Activated CD8-positive, alpha-beta memory T cell treated with anti-CD3 and anti-CD28 coated beads, Interleukin-2, amount 50 U/mL, for 48 hours (primary cell): ENCODE data around the gene CRABP2.

ENCODE experiments used
- DNase-seq: peaks from one replicate; pipeline ENCODE4 v3.0.0-alpha.2; 2020

Gene CRABP2

DNA sequence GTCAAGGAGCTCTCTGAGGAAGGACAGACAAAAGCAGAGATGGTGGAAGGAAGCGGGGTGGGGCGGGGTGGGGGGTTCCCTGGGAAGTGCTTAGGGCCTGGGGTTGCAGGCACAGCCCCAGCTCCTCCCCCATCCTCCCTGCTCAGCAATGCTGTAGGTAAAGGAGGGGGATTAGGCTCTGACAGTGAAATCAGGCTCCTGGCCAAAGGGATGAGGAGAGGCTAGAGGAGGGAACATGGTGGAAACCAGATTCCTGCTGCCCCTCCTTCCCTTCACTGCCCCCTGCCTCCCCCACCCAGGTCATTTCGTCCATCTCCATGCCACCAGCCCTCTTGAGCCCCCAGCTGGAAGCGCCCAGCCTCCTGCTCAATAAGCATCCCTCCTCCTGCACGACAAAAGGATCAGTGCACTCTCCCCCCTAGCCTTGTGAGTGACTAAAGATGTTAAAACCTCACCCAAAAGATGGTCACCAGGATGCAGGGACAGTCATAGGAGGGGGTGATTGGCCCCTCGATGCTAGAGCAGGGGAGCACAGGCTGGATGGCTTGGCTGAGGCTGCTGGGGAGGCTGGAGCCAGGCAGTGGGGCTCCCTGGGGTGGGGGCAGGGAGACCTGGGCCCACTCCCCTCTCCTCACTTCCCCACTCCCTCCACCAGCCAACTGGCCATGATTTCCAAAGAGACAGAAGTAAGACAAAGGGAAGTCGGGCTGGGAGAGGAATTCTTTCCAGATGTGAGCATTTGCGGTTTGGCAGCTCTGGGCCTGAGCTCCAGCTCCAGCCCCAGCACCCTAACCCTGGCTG lies 2.2 kb upstream of the CRABP2 start:
- no peak for DNase-seq

- DNase-seq, result no peak
Measured at GRCh38 chr1:156706657-156707416, 1.5 kb upstream of the CRABP2 start.

GRCh38 chr1:156705918-156706656 lies 704 bp upstream of the CRABP2 start:
- peak; percentile 94 for DNase-seq

- peak; percentile 74 for DNase-seq
Measured at GRCh38 chr1:156704930-156705320, 458 bp downstream of the CRABP2 start.

GRCh38 chr1:156704166-156704711 lies 1.1 kb downstream of the CRABP2 start:
- DNase-seq, result no peak

DNA sequence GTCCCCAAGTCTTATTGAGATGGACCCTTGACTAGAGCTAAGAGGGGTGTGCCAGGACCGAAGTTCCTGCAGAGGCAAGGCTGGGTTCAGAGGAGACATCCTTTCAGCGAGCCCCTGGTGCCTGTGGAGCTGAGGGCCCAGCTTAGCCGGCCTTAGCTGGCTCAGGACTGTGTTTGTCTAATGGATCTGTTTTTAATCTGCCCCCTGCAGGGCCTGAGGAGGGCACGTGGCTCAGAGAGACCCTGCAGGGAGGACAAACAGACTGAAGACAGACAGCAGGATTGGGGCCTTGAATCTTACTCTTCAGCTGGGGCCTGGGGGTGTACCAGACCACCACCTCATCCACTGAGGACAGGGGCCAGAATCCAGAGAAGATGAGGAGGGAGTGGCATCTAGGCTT lies 1.6 kb downstream of the CRABP2 start:
- DNase-seq, result no peak

GRCh38 chr1:156703336-156703735 lies 2.0 kb downstream of the CRABP2 start:
- DNase-seq, result no peak

- DNase-seq, result no peak
Measured at GRCh38 chr1:156700736-156701531, 4.4 kb downstream of the CRABP2 start.

DNA sequence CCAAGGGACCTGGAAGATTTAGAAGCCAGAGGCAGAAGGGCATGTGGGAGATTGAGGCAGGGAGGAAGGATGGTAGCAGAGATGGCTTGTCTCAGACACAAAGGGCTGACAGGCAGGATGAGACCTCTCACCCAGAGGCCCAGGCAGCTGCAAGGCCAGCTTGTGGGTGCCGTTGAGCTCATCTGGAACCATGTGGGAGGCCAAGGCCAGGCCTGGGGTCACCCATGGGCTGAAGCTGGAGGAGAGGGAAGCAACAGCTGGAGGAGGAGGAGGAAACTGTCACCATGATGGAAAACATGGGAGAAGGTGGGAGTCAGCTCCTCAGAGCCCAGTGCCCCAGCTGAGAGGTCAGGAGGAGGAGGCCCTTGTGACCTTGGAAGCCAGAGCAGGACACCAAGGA lies 6.4 kb downstream of the CRABP2 start:
- DNase-seq, result no peak

DNA sequence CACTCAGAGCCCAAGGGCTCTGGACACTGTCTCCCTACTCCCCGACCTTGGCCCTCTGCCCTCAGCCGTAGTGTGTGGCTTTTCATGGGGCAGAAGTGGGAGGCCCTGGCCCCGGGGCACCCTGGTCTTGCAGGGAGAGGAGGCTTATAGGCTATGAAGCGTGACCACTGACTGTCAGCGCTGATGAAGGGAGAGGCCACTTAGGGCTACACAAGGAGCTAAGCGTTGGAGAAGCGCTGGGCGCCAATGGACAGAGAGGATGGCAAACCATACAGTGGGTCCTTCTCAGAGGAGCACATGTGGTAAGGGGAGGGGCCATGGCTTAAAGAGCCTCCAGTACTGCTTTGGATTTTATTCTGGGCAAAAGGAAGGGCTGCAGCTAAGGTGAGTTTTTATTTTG lies 7.9 kb downstream of the CRABP2 start:
- DNase-seq, result no peak

- DNase-seq, result no peak
Measured at GRCh38 chr1:156696755-156697154, 8.6 kb downstream of the CRABP2 start.

DNA sequence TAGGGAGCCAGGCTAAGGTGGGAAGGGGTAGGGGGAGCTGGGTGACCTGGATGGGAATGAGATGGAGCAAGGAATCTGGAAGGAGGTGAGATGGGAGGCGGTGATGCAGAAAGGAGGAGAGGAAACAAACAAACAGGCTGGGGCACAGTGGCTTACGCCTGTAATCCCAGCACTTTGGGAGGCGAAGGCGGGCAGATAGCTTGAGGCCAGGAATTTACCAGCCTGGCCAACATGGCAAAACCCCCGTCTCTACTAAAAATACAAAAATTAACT lies 10.8 kb downstream of the CRABP2 start:
- no peak for DNase-seq

DNA sequence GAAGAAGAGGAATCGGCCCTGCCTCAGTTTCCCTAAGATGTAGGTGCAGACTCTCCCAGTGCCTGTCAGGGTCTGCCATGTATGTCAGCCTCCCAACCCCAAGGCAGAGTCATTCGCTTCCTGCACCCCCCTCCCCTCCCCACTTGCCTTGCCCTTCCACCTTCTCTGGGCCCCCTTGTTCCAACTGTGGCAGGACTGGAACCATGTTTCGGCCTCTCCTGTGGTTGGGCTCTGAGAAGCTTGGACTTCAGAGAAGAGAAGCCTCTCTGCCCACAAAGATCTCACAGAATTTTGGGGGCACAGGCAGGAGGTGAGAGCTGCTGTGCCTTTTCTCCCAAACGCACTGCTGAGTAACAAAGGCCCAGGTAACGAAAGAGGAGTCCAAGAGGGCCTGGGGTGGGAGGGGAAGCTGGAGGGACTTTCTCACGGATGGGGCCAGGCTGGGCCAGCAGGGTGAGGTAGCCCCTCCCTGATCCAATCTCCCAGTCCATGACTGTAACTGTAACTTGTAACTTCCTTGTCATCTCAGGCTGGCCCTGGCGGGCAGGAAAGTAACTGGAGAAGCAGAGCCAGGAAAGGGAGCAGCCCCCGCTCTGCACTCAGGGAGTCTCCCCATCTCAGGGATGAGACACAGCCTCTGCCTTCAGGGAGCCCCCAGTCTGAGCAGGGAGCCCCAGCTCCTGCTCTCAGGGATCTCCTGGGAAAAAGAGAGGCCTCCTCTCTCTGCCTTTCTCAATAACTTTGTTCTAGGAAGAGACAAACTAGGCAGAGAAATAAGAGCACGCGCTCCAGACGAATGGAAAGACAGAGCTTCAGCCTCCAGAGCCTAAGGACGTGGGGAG lies 11.3 kb downstream of the CRABP2 start:
- no peak for DNase-seq

GRCh38 chr1:156692925-156693847 lies 12.2 kb downstream of the CRABP2 start:
- DNase-seq, result no peak

GRCh38 chr1:156692441-156692924 lies 12.9 kb downstream of the CRABP2 start:
- no peak for DNase-seq

DNA sequence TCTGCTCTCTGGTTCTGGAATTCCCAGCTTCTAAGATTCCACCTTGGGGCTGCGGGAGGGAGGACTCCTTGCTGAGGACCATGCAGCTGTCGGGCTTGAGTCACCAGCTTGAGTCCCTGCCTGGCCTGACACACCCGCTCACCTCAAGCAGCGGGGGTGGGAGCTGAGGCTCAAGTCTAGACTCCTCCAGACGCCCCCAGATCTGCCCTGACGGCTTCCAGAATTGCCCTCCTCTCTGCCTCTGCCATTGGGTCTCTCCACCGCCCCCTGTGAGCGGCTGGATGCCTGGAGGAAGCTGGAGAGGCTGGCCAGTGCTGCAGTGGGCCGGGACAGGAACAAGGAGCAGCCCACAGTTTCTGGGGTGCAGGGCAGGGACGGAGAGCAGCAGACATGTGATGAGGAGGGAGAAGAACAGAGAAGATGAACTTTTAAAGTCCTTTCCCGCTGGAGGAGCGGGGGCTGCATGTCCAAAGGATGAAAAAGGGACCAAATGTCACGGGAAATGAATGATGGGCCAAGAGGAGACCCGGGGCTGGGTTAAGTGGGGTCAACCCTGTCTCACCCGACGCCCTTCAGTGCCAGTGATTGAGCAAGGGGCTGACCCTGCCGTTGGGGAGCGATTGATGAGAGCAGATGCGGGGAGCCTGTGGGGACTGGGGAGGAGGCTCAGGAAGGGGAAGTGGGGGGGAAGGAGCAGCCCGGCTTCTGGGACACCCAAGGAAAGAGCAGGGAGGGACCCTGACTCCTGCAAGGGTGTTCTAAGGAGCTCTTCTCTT lies 13.5 kb downstream of the CRABP2 start:
- DNase-seq, result no peak

DNA sequence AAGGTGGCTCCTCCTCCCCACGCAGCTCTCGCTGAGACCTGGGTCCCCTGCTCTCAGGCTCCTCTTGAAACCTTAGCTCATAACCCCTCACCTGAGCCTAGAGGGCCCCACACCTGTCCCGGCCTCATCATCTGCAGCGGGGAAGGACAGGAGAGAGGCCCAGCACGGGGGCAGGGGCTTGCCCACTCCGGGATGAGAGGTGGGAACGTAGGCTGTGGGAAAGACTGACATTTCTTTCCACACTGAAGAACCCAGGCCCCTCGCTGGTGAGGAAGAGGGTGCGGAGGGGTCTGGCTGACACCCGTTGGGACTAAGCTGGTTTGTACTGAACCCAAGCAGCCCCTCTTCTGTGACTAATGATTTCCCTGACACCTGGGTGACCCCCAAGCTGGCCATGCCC lies 14.2 kb downstream of the CRABP2 start:
- no peak for DNase-seq

- DNase-seq, result no peak
Measured at GRCh38 chr1:156690675-156691036, 14.7 kb downstream of the CRABP2 start.

DNA sequence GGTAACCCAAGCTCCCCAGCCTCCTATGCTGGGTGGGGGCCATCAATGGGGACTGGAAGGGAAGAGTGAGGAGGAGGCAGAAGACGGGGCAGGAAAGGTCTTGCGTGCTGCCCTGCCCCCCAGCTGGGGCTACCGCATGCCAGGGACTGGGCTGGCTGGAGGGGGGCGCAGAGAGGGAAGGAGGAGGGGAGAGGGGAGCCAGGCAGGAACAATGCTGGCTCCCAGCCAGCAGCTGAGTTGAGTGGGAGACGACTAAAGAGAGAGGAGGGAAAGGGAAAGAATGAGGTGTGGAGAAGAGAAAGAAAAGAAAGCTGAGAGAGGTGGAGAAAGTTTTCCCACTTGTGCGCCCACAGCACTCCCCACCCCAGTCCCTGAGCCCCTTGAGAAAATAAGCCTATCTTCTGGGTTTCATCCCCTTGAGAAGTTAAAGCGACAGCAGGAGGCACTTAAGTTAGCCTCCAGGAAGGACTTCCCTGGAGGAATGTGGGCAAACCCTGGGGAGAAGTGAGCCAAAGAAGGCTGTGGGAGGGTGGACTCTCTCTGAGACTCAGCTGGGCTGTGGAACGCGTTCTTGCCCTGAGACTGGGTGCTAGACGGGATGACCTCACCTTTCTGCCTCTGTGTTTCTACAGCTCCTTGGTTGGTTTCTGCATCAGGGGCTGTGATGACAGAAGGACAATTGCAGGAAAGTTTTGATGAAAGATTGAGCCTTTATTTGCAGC lies 15.3 kb downstream of the CRABP2 start:
- DNase-seq, result no peak
